ENCODE measurements around the gene RAB9A. TPM values are rescaled to one million over a fixed set of nuclear protein-coding genes. Genes with fewer than 3 reads are reported as not detected.

Gene RAB9A
- total and polyA plus RNA-seq, 9 of the 15 experiments (the other 6 are each of a cell fraction or from before 2014, with no cell fraction given) = 13.5 to 20.8 (median 17.7) TPM

- TF ChIP-seq, protein P1, sequence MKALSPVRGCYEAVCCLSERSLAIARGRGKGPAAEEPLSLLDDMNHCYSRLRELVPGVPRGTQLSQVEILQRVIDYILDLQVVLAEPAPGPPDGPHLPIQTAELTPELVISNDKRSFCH (CRISPR knock-in tag; IDR thresholded peaks at IDR 0.05) = no peak
- TF ChIP-seq, protein P1 (tag; IDR thresholded peaks at IDR 0.05) = no peak
- TF ChIP-seq ZBTB9 (CRISPR knock-in tag; IDR thresholded peaks at IDR 0.05) (no peak), CREB3 (tag; conservative IDR thresholded peaks at IDR 0.05; ENCODE audit: low read depth) (no peak), ZNF583 (CRISPR knock-in tag; IDR thresholded peaks at IDR 0.05) (no peak), ETV5 (CRISPR knock-in tag; IDR thresholded peaks at IDR 0.05; ENCODE audit: low read depth) (peak; percentile 85; the same call in 1 of the 2 replicates), SMARCE1 (IDR thresholded peaks at IDR 0.05) (peak; percentile 32; the same call in 1 of the 2 replicates), CCAR2 (IDR thresholded peaks at IDR 0.05; ENCODE audit: low read depth, low read length) (no peak), NFRKB (IDR thresholded peaks at IDR 0.05; ENCODE audit: low read depth) (peak; percentile 41; the same call in 1 of the 2 replicates), ZNF274 (IDR thresholded peaks at IDR 0.05; ENCODE audit: borderline replicate concordance, low read depth, low read length) (no peak), ELF1 (tag; IDR thresholded peaks at IDR 0.05) (no peak; the same call in none of the 2 replicates), ZC3H4 (CRISPR knock-in tag; IDR thresholded peaks at IDR 0.05; ENCODE audit: borderline replicate concordance) (no peak; the same call in 1 of the 2 replicates), ARID2 (IDR thresholded peaks at IDR 0.05) (no peak), GABPA (tag; conservative IDR thresholded peaks at IDR 0.05; ENCODE audit: low read depth) (peak; percentile 78), NKRF (IDR thresholded peaks at IDR 0.05; ENCODE audit: borderline replicate concordance) (no peak; the same call in 1 of the 2 replicates), ZNF589 (CRISPR knock-in tag; IDR thresholded peaks at IDR 0.05; ENCODE audit: low read depth) (no peak; the same call in 1 of the 2 replicates), TAF15 (IDR thresholded peaks at IDR 0.05; ENCODE audit: low read depth, low read length) (no peak), RBM17 (IDR thresholded peaks at IDR 0.05; ENCODE audit: borderline replicate concordance, low read depth, low read length) (no peak)
- TF ChIP-seq, protein P2, sequence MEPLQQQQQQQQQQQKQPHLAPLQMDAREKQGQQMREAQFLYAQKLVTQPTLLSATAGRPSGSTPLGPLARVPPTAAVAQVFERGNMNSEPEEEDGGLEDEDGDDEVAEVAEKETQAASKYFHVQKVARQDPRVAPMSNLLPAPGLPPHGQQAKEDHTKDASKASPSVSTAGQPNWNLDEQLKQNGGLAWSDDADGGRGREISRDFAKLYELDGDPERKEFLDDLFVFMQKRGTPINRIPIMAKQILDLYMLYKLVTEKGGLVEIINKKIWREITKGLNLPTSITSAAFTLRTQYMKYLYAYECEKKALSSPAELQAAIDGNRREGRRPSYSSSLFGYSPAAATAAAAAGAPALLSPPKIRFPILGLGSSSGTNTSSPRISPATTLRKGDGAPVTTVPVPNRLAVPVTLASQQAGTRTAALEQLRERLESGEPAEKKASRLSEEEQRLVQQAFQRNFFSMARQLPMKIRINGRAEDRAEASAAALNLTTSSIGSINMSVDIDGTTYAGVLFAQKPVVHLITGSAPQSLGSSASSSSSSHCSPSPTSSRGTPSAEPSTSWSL (CRISPR knock-in tag; IDR thresholded peaks at IDR 0.05; ENCODE audit: borderline replicate concordance) = no peak
- TF ChIP-seq, protein P3, sequence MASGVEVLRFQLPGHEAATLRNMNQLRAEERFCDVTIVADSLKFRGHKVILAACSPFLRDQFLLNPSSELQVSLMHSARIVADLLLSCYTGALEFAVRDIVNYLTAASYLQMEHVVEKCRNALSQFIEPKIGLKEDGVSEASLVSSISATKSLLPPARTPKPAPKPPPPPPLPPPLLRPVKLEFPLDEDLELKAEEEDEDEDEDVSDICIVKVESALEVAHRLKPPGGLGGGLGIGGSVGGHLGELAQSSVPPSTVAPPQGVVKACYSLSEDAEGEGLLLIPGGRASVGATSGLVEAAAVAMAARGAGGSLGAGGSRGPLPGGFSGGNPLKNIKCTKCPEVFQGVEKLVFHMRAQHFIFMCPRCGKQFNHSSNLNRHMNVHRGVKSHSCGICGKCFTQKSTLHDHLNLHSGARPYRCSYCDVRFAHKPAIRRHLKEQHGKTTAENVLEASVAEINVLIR (CRISPR knock-in tag; IDR thresholded peaks at IDR 0.05) = no peak
These were observed 35.9 kb upstream of the RAB9A start, which contains the start of gene TCEANC (continued) for GRCh38 chrX:13652850-13653693.
